VCaP (cell line): ENCODE data around the gene RSU1.

Experiments used
- H3K27ac ChIP-seq: fragments of 450-650 bp; 2 replicates; pipeline ENCODE4 v1.5.1; 2017
- TF ChIP-seq, protein P1 (sequence below): fragments of 450-650 bp; conservative IDR thresholded peaks from 2 replicates; pipeline ENCODE4 v1.5.1; 2017; ENCODE audit warnings: mild to moderate bottlenecking, moderate library complexity

RSU1 gene

DNA sequence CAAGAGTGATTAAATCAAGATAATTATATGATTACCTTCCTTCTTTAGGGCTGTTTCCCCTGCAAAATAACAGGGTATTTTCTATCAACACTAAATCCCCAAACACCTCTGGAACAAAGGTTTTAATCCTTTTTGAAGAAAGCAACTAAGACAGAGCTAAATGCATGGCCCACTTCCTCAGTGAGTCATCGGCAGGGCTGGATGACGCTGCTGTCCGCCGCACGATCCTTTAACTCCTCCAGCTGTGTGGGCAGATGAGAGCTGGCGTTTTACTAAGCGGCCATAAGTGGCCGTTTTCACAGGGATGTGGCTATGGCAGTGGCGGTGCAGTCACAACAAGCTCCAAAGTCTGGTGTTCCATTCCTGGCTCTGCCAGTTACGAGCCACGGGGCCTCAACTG, 219.6 kb downstream of the RSU1 start:
- H3K27ac ChIP-seq = no peak overlapping the region
- TF ChIP-seq, protein P1, sequence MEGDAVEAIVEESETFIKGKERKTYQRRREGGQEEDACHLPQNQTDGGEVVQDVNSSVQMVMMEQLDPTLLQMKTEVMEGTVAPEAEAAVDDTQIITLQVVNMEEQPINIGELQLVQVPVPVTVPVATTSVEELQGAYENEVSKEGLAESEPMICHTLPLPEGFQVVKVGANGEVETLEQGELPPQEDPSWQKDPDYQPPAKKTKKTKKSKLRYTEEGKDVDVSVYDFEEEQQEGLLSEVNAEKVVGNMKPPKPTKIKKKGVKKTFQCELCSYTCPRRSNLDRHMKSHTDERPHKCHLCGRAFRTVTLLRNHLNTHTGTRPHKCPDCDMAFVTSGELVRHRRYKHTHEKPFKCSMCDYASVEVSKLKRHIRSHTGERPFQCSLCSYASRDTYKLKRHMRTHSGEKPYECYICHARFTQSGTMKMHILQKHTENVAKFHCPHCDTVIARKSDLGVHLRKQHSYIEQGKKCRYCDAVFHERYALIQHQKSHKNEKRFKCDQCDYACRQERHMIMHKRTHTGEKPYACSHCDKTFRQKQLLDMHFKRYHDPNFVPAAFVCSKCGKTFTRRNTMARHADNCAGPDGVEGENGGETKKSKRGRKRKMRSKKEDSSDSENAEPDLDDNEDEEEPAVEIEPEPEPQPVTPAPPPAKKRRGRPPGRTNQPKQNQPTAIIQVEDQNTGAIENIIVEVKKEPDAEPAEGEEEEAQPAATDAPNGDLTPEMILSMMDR = no peak

DNA sequence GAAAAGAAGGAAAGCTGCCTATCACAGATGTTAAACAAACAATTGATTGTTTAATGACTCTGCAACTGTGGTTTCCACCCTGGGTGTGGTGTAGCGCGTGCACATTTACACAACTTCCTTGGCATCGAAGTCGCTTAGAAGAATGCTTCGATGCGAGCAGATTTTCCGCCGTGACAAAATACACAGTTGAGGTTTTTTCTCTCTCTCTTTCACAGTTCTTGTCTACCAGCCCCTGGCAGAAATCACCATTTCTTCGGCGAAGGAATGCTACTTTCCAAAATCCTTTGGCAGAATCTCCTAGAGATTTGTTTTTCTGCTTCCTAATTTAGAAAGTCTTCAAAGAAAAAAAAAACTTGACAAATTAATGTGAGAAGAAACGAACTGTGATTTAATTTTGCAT, 224.8 kb downstream of the RSU1 start:
- TF ChIP-seq, protein P1 = no peak
- H3K27ac ChIP-seq = no peak overlapping the region

DNA sequence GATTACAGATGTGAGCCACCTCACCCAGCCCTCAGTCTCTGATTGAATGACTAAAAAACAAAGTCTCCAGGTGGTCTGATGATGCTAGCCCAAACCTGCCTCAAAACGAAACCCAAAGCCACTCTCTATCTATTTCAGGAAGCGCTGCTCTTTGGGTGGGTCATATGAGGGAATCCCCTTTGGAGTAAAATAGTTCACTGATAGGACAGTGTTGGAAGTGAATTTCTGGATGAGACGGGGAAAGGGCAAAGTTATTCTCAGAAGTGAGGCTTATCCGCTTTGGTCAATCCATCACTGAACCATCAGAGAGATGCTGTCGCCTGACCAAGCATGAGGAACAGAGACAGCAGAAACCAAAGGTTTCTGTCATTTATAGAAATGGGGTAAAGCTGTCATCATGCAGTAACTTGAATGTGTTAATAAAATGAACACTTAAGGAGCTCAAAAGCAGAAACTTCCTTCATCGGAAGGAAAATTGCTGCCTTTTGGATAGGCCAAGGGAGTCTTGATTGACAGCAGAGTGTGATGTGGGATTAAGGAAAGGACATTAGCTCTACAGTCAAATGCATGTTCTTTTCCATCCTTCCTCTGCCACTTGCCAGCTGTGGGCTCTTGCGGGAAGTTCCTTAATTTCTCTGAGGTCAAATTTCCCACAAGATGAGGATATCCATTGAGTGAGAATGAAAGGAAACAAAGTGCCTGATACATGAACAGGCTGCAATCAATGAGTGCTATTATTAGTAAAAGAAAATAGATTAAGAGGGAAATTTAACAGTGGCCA, 230.7 kb downstream of the RSU1 start:
- TF ChIP-seq, protein P1 = no peak
- H3K27ac ChIP-seq = no peak overlapping the region

DNA sequence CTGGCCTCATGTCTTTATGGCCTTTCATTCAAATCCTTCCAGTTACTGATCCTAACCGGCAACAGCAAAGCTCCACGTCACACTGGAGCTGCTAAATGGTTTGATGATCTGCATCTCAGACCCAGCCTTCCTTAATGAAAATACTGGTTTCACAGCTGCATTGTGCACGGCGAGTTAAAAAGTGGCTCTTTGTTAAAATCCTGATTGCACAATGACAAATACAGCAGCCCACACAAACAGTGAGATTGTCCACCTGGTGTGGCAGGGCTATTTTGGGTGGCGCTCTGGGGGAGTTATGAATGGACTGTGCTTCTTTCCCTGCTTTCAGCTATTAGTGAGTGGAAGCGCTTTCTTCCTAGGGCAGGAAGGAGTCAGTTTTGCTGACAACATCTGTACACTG, 232.1 kb downstream of the RSU1 start:
- TF ChIP-seq, protein P1 = no peak
- H3K27ac ChIP-seq = no peak overlapping the region

DNA sequence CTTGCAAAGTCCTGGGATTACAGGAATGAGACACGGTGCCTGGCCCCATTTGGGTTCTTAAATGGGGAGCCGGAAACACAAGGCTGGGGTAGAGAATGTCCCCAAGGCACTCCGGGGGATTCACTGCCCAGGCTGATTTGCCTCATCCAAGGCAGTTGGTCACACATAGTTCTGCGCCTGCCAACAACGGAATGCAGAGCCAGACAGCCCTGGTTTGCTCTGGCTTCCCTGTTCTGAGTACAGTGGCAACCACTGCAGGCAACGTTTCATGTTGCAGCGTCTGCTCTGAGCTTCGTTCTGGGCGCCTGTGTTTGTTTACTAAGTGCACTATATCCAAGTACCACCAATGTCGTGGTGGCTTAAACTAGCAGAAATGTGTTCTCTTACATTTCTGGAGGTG, 233.8 kb downstream of the RSU1 start:
- TF ChIP-seq, protein P1 = no peak

DNA sequence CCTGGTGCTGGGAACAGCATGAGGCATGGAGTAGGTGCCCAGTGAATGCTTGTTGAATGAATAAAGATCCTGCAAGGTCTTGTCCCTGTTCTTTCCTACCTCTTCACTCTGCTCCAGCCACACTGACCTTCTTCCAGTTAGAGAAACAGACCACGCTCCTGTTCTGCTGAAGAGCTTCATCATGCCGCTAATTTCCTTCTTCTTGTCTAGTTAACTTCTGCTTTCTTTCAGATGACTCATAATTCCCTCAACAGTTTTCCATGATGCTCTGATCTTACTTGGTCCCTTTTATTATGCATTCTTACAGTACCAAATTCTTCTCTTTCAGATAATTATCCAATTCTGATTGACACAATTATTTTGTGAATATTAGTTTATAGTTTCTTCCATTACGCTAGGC, 236.0 kb downstream of the RSU1 start:
- TF ChIP-seq, protein P1 = no peak
- H3K27ac ChIP-seq = no peak overlapping the region

More for the DNA sequence above, 233.8 kb downstream of the RSU1 start:
- no peak overlapping the region for H3K27ac ChIP-seq

DNA sequence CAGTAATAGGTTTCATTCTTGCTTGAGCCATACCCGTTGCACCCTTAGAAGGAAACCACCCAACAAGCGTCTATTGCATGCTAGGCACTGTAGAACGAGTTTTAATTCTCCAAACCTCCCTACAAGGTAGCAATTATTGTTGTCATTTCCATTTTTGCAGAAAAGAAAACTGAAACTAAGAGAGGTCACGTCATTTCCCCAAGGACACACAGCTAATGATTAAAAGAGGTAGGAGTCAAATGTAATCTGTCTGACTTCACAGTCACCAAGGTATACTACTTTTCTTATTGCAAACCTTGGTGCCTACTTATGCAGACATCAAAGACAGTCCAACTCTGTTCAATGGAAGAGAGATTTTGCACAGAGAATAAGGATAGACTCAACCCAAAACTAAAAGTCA, 246.5 kb downstream of the RSU1 start:
- TF ChIP-seq, protein P1 = no peak
- H3K27ac ChIP-seq = no peak overlapping the region
